HCT116 (cell line): Measurements from ENCODE around the gene HSD17B12. TPM values are rescaled to one million over a fixed set of nuclear protein-coding genes. Genes with fewer than 3 reads are reported as not detected.

Experiments used
- ATAC-seq: fragments of 200-7000 bp; cut with Tn5 transposase; 2 replicates; pipeline ENCODE4 v1.9.1; 2020; ENCODE audit warnings: mild to moderate bottlenecking, moderate library complexity
- BruUV-seq: library from RNA; stranded (reverse); fragments of 400-500 nt; replicated peaks from 2 replicates; lab custom pipeline; 2021; lab: Mats Ljungman, UMichigan
- CTCF ChIA-PET: fragments of 300-600 bp; sonication (Branson Sonifier 250); formaldehyde crosslinking; loops from one replicate; lab custom pipeline; 2021; ENCODE audit warnings: antibody characterized with exemption; lab: Charles Lee
- POLR2A ChIA-PET: fragments of 300-600, 350-600 bp; sonication (Branson Sonifier 250); formaldehyde crosslinking; loops from one replicate; lab custom pipeline; 2021; ENCODE audit warnings: antibody characterized with exemption; lab: Charles Lee
- RAD21 ChIA-PET, 2 experiments: fragments of 300-600 bp; sonication (Branson Sonifier 250); formaldehyde crosslinking; loops; one replicate each; lab custom pipeline; 2023; ENCODE audit warnings: low total read pairs in 2 of 2; ENCODE audit not compliant: uncharacterized antibody in 2 of 2, unreplicated experiment in 2 of 2, low non-redundant PET in 1 of 2; lab: Charles Lee
- DNase-seq: peaks from one replicate; pipeline ENCODE4 v3.0.0-alpha.2; 2010; ENCODE audit warnings: low read depth, low spot score
- H2AFZ ChIP-seq: fragments of 200-600 bp; shearing (Covaris generic), sonication (generic); 2 replicates; pipeline ENCODE4 v1.6.1; 2017; ENCODE audit warnings: low read depth, mixed run types, mixed read lengths, antibody characterized with exemption, low read length; ENCODE audit not compliant: poor library complexity, severe bottlenecking
- H3K27ac ChIP-seq: 2 replicates; pipeline ENCODE4 v1.5.1; 2012; ENCODE audit warnings: low read depth, low read length
- H3K27me3 ChIP-seq: fragments of 200-600 bp; sonication (generic); 2 replicates; pipeline ENCODE4 v1.6.1; 2016; ENCODE audit warnings: mixed run types, low read length, mixed read lengths; ENCODE audit not compliant: insufficient read depth
- H3K36me3 ChIP-seq, 2 experiments: fragments of 200-500 bp in 1 of 2; fragments of 200-600 bp in 1 of 2; sonication (Bioruptor generic) in 1 of 2; sonication (generic) in 1 of 2; 2 replicates each; pipeline versions ENCODE4 v1.5.1 to v1.6.1; 2014 to 2016; ENCODE audit warnings: low read length in 2 of 2, inconsistent platforms in 1 of 2, mixed read lengths in 1 of 2, mixed run types in 1 of 2; ENCODE audit not compliant: insufficient read depth in 2 of 2, control insufficient read depth in 1 of 2
- H3K4me1 ChIP-seq, 2 experiments: fragments of 200-600 bp in 1 of 2; sonication (generic) in 1 of 2; 2 replicates each; pipeline versions ENCODE4 v1.5.1 to v1.6.1; 2012 to 2017; ENCODE audit warnings: low read length in 2 of 2, inconsistent platforms in 1 of 2, mild to moderate bottlenecking in 1 of 2, mixed read lengths in 1 of 2, mixed run types in 1 of 2, moderate library complexity in 1 of 2; ENCODE audit not compliant: insufficient read depth in 2 of 2, control insufficient read depth in 1 of 2
- H3K4me2 ChIP-seq: fragments of 200-600 bp; sonication (generic); 2 replicates; pipeline ENCODE4 v1.6.1; 2017; ENCODE audit warnings: mixed run types, low read length, mixed read lengths
- H3K4me3 ChIP-seq, 2 experiments: fragments of 200-600 bp in 1 of 2; sonication (generic) in 1 of 2; replicated peaks in 1 of 2; 2 replicates each; pipeline ENCODE4 v1.5.1; 2011 to 2016; ENCODE audit warnings: low read length in 2 of 2, control low read depth in 1 of 2, low read depth in 1 of 2, mild to moderate bottlenecking in 1 of 2, mixed read lengths in 1 of 2, mixed run types in 1 of 2
- H3K79me2 ChIP-seq: fragments of 200-600 bp; sonication (generic); 2 replicates; pipeline ENCODE4 v1.6.1; 2017; ENCODE audit warnings: mild to moderate bottlenecking, mixed run types, low read length, moderate library complexity, mixed read lengths; ENCODE audit not compliant: insufficient read depth
- H3K9ac ChIP-seq: fragments of 200-600 bp; sonication (generic); 2 replicates; pipeline ENCODE4 v1.6.1; 2016; ENCODE audit warnings: low read length, mixed read lengths
- H3K9me2 ChIP-seq: fragments of 200-600 bp; sonication (generic), shearing (Covaris generic); 2 replicates; pipeline ENCODE4 v1.6.1; 2017; ENCODE audit warnings: mixed run types, mild to moderate bottlenecking, moderate library complexity; ENCODE audit not compliant: insufficient read depth
- H3K9me3 ChIP-seq, 2 experiments: fragments of 200-500 bp in 1 of 2; fragments of 200-600 bp in 1 of 2; sonication (Bioruptor generic) in 1 of 2; sonication (generic) in 1 of 2; 2 replicates each; pipeline ENCODE4 v1.6.1; 2014 to 2017; ENCODE audit warnings: low read length in 2 of 2, mixed read lengths in 2 of 2, inconsistent platforms in 1 of 2, low read depth in 1 of 2, mild to moderate bottlenecking in 1 of 2, mixed run types in 1 of 2, moderate library complexity in 1 of 2; ENCODE audit not compliant: control insufficient read depth in 1 of 2, insufficient read depth in 1 of 2
- H4K20me1 ChIP-seq: fragments of 200-600 bp; sonication (generic), shearing (Covaris generic); 2 replicates; pipeline ENCODE4 v1.6.1; 2017; ENCODE audit warnings: mixed run types, mild to moderate bottlenecking, moderate library complexity; ENCODE audit not compliant: insufficient read depth
- ATF3 ChIP-seq: IDR thresholded peaks from 2 replicates; pipeline ENCODE4 v1.6.1; 2012
- CEBPB ChIP-seq: IDR thresholded peaks from 2 replicates; pipeline ENCODE4 v1.6.1; 2012; ENCODE audit warnings: low read depth
- EGR1 ChIP-seq: IDR thresholded peaks from 2 replicates; pipeline ENCODE4 v1.6.1; 2012; ENCODE audit warnings: low read depth
- EZH2 ChIP-seq: fragments of 200-600 bp; sonication (generic); IDR thresholded peaks from 2 replicates; pipeline ENCODE4 v1.6.1; 2017; ENCODE audit warnings: antibody characterized with exemption, mixed run types
- REST ChIP-seq: IDR thresholded peaks from 2 replicates; pipeline ENCODE4 v1.6.1; 2012; ENCODE audit warnings: low read depth
- SIN3A ChIP-seq: IDR thresholded peaks from 2 replicates; pipeline ENCODE4 v1.6.1; 2012; ENCODE audit warnings: low read depth
- TCF7L2 ChIP-seq: IDR thresholded peaks from 2 replicates; pipeline ENCODE4 v1.7.0; 2011; ENCODE audit warnings: borderline replicate concordance, inconsistent platforms; ENCODE audit not compliant: insufficient read depth, insufficient read length; ENCODE audit errors: extremely low read depth
- intact Hi-C: fragments of 100-400 bp; cut with micrococcal nuclease; formaldehyde crosslinking; loops from 2 replicates; pipeline ENCODE4 v1.10.0; 2022
- total RNA-seq: library from RNA; stranded (reverse); gene quantifications from one replicate; pipeline ENCODE4 v1.2.1, GENCODE V29; 2021; ENCODE audit not compliant: unreplicated experiment

HSD17B12 gene
- total RNA-seq, 1 experiment from 2014 or later, result 83.7 TPM

GRCh38 chr11:43694477-43694876 is 13.9 kb downstream of the HSD17B12 start:
- no TSS peak for BruUV-seq
- H3K79me2 ChIP-seq, result peaks cover 75% of the 10 kb centered on the region
- no peak for TF ChIP-seq ATF3
- no peak for TF ChIP-seq EZH2
- no peak for TF ChIP-seq TCF7L2
- no peak for TF ChIP-seq REST
- TF ChIP-seq SIN3A, result no peak
- no peak for TF ChIP-seq EGR1
- no peak for TF ChIP-seq CEBPB
- RAD21 ChIA-PET, result no interaction called here
- CTCF ChIA-PET, result no interaction called here
- POLR2A ChIA-PET, result no interaction called here
- no peak overlapping the region for H3K4me3 ChIP-seq
- H3K4me2 ChIP-seq, result no peak overlapping the region
- no peak overlapping the region for H2AFZ ChIP-seq
- no peak overlapping the region for H3K27ac ChIP-seq
- no peaks in the 10 kb centered on the region for H3K9me2 ChIP-seq
- H3K36me3 ChIP-seq, result no peaks in the 10 kb centered on the region
- ATAC-seq (no peak), DNase-seq (no peak)
- no peaks in the 10 kb centered on the region for H3K4me1 ChIP-seq
- H3K9me3 ChIP-seq, result no peaks in the 10 kb centered on the region
- no peaks in the 10 kb centered on the region for H4K20me1 ChIP-seq
- H3K27me3 ChIP-seq, result no peaks in the 10 kb centered on the region
- no peak overlapping the region for H3K9ac ChIP-seq
- intact Hi-C loops, result no loop called here
